A172 (cell line): ENCODE results near the gene RAB3C. TPM values are rescaled to one million over a fixed set of nuclear protein-coding genes. Genes with fewer than 3 reads are reported as not detected.
"Not testable (repeated sequence)": the region's sequence is repeated elsewhere in the genome, so short reads cannot be mapped to it uniquely, and the experiment has no call there.

ENCODE experiments used
- DNase-seq: peaks from one replicate; pipeline ENCODE4 v3.0.0-alpha.2; 2015; ENCODE audit warnings: low spot score
- total RNA-seq: library from RNA; depleted of rRNA; stranded (reverse); fragments of >200 nt; shearing (Covaris generic); gene quantifications from 2 replicates; pipeline ENCODE4 v1.2.3, GENCODE V29; 2014

RAB3C gene
- total RNA-seq, 1 experiment from 2014 or later, result not detected

DNA sequence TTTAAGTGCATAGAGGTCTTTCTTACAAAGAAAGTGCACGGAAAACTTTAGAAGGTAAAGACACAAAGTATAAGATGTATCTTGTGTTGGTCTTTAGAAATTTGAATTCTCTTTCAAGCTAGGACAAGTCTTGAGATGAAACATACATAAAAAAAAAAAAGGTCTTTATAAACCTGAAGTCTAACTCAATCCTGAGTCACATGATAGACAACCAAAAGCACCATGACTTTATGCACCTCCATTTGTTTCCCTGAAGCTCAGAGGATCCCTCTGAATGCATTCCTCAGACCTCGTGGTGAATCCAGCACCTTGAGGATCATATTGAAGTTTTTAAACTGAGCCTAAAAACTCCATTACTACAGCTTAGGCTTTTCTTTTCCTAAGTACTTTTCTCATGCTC is 91.8 kb downstream of the RAB3C start:
- no peak for DNase-seq

DNA sequence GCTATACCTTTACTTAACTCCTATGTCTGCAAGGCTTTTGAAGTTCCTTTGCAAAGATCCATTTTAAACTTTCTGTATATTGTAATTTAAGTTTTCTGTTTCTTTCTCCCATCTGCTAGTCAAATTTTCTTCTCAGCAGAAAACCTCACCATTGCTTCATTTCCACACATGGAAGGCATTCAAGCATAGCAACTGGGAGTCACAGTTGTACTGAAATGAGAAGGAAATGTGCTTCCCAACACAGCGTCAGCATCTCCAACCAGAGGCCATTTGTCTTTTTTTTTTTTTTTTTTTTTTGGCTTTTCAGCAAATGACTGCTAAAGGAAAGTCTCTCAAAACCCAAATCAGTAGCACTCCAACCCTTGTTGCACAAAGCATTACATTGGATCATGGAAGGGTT is 92.5 kb downstream of the RAB3C start:
- no peak for DNase-seq

DNA sequence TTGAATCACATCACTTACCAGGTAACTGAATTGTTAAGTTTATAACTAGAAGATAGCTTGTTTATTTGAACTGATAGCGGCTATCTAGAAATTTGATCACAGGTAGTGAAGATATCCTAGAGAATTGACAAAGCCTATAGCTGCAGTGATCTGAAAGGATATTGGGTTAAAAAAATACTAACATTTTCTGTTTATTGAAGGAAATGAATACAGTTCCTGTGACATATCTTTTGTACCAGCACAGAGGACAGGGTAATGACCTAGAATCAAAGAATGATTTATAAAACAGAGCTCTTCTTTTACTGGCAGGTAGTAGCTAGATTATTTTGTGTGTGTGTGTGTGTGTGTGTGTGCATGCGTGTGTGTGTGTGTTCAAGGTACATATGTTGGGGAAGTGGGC is 94.8 kb downstream of the RAB3C start:
- DNase-seq, result no peak

DNA sequence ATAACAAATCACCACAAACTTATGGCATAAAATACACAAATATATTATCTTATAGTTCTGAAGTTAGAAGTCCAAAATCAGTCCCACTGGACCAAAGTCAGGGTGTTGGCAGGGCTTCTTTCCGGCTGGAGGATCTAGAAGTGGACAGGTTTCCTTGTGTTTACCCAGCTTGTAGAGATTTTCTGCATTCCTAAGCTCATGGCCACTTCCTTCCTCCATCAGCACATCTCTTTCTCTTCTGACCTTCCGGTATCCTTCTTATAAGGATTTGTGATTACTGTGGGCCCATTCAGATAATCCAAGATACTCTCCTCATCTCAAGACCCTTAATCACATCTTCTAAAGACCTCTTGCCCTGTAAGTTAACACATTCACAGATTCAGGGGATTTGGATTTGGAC is 97.6 kb downstream of the RAB3C start:
- DNase-seq, result no peak

DNA sequence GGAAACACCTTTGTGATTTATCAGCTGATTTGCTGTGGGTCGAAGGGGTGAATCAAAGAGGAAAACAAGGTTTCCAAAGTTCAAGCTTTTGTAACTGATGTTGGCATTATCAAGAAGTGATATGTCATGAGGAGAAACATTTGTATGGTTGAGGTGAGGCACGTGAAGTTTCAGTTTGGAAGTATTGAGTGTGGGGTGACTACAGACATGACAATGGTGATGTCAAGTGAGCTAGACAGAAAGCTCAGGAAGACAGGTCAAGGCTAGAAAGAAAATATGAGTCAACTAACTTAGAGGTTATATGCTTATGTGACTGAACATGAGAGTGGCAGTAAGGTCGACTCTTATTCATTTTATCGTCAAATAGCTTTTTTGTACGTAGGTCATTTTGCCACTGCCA is 99.1 kb downstream of the RAB3C start:
- no peak for DNase-seq

DNA sequence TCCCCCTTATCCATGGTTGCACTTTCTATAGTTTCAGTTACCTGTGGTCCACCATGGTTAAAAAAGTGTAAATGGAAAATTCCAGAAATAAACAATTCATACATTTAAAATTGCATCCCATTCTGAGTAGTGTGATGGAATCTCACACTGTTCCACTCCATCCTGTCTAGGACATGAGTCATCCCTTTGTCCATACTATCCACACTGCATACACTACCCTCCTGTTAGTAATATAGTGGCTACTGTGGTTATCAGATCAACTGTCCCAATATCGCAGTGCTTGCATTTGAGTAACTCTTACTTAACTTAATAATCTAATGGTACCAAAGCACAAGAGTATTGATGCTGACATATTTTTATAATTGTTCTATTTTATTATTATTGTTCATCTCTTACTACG is 100.7 kb downstream of the RAB3C start:
- no peak for DNase-seq

DNA sequence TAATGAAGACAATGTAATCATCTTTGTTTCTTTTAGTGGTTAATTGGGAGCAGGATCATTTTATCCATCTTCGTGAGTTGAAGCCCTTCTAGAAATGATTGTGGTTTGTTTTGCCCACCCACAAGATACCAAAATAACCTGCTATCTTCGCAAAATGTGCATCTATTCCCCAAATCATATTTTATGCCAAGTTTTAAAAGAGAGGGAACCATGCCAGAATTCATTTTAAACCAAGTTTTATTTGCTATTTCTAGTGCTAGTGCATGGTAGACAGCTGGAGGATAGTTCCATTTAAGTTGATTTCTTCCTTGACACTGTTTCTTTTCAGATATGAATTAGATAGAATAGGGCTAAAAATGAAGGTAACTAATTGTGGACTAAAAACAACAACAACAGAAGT is 104.2 kb downstream of the RAB3C start:
- no peak for DNase-seq

DNA sequence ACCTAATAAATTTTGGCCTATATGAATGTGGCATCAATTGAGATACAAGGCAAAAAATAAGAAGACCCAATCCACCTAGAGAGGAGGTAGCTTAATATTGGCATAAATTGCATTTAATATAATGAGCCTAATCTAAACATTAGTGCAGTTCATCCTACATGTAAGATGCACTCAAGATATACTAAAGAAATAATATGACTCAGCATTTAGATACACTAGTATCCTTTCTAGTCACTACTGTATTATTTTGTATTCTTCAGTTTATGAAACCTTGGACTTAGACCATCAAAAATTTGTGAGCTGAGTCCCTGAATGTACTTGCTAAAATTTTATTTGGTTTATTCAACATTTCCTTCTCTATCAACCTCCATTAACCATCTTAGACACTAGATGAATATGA is 104.7 kb downstream of the RAB3C start:
- no peak for DNase-seq

DNA sequence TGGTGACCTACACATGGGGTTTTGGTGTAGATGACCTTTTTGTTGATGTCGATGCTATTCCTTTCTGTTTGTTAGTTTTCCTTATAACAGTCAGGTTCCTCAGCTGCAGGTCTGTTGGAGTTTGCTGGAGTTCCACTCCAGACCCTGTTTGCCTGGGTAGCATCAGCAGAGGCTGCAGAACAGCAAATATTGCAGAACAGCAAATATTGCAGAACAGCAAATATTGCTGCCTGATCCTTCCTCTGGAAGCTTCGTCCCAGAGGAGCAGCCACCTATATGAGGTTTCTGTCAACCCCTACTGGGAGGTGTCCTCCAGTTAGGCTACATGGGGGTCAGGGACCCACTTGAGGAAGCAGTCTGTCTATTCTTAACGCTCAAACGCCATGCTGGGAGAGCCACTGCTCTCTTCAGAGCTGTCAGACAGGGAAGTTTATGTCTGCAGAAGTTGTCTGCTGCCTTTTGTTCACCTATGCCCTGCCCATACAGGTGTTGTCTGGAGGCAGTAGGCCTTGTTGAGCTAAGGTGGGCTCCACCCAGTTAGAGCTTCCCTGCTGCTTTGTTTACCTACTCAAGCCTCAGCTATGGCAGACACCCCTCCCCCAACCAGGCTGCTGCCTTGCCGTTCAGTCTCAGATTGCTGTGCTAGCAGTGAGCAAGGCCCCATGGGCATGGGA is 116.3 kb downstream of the RAB3C start:
- not testable (repeated sequence) for DNase-seq

DNA sequence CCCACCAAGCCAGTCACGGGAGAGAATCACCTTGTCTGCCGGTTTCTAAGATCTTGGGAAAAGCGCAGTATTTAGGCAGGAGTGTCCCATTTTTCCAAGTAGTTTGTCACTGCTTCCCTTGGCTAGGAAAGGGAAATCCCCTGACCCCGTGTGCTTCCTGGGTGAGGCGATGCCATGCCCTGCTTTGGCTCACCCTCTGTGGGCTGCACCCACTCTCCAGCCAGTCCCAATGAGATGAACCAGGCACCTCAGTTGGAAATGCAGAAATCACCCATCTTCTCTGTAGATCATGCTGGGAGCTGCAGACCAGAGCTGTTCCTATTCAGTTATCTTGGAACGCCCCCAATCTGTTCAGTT is 116.9 kb downstream of the RAB3C start:
- DNase-seq, result no peak

DNA sequence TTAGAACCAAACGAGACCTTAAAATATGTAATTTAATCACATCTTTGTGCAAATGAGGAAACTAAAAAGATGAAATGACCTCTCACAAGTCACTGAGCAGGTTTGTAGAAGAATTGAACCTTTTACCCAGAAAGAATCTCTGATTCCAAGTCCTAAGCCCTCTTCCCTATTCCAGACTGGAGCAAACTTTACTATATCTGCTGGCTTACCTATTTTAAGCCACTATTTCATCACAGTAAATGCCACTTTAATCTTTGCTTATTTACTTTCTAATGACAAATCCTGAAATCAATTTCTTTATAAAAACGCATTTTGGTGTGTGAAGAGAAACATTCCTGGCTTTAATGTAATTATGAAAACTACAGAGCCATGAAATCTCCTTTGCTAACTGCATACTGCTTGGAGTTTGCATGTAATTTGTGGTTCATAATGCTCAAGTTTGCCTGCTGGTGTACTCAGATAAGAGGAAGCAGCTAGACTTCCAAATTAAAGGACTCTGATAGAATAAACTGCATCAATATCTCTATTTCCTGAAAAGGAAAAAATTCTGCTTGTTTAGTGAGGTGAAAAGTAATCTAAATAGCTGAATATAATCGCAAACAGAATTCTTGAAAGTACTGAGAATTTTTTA is 121.2 kb downstream of the RAB3C start:
- DNase-seq, result no peak

DNA sequence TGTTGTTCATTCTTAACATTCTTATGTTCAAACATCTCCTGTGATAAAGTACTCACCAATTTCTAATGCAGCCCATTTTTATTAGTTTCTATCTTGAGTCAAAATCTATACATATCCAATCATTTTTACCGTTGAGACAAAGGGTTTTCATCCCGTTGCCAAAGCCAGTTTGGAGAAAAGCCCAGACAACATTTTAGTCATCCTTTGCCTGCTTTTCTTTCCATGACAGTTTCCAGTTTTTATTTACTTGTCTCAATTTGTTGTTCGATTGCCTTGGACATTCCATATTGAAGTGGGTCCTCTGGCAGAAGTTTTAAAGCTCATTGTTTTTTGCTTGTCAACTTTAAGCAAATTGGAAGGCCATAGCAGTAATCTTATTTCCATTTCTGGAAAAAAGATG is 123.9 kb downstream of the RAB3C start:
- DNase-seq, result no peak

DNA sequence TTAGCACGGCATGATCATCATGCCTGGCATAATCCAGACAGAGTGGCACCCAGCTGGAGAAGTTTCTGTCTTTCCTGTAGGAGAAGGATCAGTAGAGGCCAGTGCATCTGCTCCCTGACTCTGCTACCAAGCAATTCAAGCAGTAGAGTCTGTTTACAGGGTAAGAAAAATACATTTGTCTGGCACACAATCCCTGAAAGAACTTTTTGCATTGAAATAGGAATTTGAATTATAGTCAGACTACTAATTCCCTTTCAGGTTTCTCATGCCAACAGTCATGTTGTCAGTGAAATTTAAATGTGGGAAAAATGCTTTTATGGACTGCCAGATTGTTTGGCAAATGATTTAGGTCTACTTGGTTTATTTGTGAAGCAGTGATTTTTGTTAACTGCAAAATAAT is 125.6 kb downstream of the RAB3C start:
- DNase-seq, result no peak

DNA sequence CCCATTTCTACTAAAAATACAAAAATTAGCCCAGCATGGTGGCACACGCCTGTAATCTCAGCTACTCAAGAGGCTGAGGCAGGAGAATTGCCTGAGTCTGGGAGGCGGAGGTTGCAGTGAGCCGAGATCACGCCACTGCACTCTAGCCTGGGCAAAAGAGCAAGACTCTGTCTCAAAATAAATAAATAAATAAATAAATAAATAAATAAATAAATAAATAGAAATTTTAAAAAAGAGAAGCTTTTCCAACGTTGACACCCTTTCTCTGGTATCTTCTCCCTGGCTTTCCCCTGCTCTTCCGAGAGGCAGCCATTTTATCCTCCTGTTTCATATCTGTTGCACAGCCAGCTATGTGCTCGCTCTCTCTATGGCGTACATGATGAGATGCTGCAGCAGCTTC is 127.5 kb downstream of the RAB3C start:
- DNase-seq, result not testable (repeated sequence)

DNA sequence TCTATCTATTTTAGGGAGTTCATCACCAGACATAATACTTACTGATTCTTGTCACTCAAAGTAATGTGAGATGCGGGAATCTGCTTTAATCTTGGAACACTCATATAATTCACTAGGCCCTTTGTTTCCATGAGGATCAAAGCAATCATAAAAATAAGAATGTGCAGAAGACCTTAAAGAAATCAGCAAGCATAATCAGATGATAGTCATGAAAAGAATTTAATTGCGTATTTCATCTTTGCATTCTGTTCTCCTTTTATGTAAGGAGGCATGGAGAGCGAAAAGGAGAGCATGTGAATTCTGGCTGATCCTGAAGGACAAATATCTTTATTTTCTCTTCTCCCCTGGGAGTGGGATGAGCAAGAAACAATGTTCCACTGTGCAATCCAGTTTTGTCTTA is 128.0 kb downstream of the RAB3C start:
- no peak for DNase-seq

DNA sequence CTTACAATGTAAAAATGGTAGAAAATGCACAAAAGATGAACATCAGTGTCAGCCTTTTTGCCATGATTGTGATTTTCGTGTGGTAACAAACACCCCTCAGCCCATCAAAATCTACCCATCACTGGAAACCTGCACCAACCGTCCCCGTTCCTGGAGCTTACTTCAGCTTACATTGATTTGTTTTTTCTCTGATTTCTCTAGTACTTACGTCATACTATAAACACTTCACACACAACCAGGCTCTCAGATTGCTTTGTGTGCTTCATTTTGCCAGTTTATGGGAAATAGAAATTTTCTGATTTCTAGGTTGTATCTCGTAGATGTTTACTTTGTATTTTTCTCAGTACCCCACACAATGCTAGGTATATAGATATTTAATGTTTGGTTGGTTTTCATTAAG is 129.1 kb downstream of the RAB3C start:
- no peak for DNase-seq

DNA sequence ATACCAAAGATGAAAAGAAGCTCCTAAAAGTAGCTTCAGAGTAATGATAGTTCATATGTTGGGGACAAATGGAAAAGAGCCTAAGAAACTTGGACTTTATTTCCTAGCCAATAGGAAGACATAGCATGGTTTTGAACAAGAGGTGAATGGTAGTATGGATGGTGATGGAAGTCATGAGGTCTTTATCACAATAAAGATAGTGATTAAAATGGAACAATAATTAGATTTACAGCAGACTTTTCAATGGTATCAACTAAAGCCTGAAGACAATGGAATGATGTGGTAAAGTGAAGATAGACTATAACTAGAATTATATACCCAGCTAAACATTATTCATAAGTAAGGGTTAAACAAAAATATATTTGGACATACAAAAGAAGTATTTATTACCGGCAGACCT is 131.2 kb downstream of the RAB3C start:
- DNase-seq, result no peak

DNA sequence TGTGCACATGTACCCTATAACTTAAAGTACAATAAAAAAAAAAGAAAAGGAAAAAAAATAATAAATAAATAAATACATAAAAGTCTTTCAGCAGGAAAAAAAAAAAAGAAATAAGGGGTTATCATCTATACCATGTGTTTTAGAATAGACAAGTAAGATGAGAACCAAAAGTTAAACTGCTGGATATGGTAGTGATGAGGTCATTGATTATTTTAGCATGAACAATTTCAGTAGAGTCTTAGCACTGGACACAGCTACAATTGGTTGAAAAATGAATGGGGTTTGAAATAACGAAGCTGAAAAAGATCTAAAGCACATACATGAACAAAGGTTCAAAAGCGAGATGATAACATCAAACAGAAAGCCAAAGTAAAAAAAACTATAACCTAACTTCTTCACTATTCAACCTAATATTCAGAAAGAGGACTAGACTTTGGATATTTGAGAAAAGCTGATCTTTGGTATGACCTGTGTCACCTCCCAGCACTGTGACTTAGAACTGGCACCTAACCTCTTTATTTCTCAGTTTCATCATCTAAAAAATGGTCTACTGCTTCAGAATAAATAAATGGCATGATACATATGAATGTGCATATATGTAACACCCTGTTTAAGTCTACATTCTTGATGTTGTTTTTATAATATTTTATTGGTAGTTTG is 133.3 kb downstream of the RAB3C start:
- no peak for DNase-seq

DNA sequence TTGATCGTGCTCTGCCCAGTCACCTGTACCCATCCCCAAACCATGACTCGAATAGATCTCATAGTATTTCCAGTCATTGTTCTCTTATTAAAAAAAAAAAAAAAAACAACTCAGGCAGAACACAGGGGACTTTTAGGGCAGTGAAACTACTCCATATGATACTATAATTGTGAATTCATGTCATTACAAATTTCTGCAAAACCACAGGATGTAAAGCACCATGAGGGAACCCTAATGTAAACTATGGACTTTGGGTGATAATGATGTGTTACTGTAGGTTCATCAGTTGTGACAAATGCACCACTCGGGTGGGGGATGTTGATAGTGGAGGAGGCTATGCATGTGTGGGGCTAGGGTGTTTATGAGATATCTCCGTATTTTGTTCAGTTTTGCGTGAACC is 133.8 kb downstream of the RAB3C start:
- no peak for DNase-seq

DNA sequence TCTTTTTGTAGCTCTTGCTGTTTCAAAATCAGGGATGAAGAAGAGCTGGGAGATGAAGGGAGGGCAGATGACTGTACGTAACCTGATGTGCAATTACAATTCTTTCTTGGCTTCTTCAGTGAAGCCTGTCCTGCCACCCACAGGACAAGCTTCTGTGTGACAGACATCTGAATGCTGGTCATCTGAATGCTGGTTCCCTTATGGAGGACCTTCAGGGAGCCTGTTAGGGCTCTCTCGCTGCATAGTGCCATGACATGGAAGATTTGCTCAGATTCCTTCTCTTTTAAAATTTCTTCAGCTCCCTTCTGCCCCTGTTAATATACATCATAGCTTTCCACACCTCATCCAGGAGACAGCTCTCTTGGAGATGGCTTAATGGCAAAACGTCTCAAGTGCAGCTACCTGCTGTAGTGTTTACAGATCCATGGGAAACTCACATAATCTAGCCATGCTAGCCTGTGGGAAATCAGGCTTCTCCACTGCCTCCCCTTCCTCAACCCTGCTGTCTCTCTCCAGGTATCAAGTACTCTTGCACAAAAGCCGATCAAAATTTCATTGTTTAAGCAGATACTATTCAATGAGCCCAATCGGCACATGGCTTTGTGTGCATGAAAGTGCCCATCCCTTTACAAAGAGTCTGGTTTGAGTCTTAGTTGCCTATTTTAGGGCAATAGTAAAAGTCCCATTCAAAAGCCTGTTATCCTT is 134.6 kb downstream of the RAB3C start:
- no peak for DNase-seq

DNA sequence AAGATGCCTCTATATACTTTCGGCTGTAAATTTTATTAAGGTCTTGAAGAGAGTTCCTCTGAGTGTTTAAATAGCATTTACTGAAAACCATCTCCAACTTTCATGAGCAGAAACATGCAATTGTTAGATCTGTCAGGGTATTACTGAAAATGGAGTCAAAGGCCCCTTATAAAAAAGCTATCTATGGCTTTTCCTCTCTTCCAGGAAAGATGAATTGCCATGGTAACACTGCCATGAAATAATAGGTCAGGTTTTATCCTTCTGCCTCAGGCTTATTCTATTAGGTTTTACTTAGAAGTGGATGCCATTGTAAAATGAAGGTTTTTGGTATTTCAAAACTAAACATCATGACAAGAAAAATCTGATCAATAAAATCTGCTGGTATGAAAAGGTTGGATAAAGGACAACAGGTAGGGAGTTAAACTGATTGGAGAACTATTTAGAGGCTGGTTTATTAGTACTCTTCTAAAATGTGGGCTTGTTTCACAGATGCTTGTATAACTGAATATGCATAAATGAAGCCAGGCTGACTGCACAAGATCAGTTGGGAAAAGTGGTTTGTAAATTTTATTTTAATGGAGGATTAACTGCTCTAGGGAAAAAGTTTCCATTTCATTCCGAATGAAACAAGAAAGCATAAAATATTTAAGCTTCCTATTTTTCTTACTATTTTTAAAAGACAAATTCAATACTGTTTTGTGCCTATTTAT is 135.5 kb downstream of the RAB3C start:
- DNase-seq, result no peak

DNA sequence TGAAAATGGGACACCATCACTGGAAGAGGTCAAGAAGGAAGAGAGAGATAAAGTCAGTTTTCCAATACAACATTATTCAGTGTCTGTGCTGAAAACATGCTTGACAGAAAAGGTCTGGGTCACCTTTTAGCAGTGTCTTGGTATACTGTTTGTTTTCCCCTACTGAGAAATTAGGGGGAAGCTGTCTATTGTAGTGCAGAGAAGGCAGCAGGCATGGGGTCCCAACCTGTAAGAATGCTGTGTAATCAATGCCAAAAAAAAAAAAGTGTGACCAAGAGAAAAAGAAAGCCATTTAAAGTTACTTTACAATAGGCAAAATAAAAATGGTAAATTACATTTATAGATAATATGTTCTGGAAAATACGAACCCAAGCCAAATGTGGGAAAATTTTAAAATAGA is 139.3 kb downstream of the RAB3C start:
- DNase-seq, result no peak
